ENCODE results near the gene SAMD3. TPM values are rescaled to one million over a fixed set of nuclear protein-coding genes. Genes with fewer than 3 reads are reported as not detected.
"Not testable (repeated sequence)": the region's sequence is repeated elsewhere in the genome, so short reads cannot be mapped to it uniquely, and the experiment has no call there.

The SAMD3 gene
- total and polyA plus RNA-seq, 4 donors: 0.08 to 4.3 (median 1.2) TPM

DNA sequence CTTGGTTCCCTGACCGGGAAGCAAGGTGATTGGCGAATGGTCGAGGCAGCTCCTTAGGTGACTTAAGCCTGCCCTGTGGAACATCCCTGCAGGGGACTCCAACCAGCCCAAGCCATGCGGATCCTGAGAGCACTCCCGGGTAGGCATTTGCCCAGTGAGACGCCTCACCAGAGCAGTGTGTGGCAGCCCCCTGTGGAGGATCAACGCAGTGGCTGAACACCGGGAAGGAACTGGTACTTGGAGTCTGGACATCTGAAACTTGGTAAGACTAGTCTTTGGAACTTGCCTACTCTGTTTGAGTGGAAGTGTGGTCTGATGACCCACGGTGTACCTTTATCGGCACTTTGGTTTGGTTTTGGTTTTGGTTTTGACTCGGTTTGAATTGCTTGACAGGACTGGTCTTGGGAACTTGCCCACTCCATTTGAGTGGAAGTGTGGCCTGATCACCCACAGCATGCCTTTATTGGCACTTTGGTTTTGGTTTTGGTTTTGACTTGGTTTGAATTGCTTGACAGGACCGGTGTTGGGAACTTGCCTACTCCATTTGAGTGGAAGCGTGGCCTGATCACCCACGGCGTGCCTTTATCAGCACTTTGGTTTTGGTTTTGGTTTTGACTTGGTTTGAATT is 38.0 kb upstream of the SAMD3 start:
- not testable (repeated sequence) for H3K27me3 ChIP-seq (ENCODE audit: control insufficient read depth in 4 of 4, insufficient read depth in 4 of 4, low read length in 3 of 4); H3K4me3 ChIP-seq (ENCODE audit: low read depth in 1 of 3, low read length in 3 of 3); H3K36me3 ChIP-seq (ENCODE audit: control insufficient read depth in 4 of 4, insufficient read depth in 3 of 4, low read depth in 1 of 4, low read length in 3 of 4); H3K9ac ChIP-seq (ENCODE audit: low read depth in 1 of 2, low read length in 2 of 2); H3K9me3 ChIP-seq (ENCODE audit: control insufficient read depth in 4 of 4, low read length in 3 of 4); H3K4me1 ChIP-seq (ENCODE audit: control insufficient read depth in 4 of 4, insufficient read depth in 4 of 4, low read length in 3 of 4); DNase-seq (ENCODE audit: low spot score); H3K27ac ChIP-seq (ENCODE audit: low read depth in 1 of 2, low read length in 2 of 2)
- WGBS: 89% methylated on average over 15 of the region's 15 CpGs

DNA sequence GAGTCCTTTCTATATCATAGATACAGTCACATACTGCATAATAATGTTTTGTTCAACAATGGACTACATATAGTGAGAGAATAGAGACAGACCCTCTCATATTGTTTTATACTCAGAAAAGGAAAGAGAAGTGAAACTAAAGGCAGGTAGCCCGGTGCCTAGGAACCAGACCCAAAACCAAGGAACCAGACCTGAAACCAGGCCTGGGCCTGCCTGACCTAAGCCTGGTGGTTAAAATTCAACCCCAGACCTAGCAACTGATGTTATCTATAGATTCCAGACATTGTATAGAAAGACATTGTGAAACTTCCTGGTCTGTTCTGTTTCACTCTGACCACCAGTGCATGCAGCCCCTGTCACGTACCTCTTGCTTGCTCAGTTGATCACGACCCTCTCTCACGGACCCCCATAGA is 37.3 kb upstream of the SAMD3 start:
- DNase-seq (ENCODE audit: low spot score); H3K9ac ChIP-seq (ENCODE audit: low read depth in 1 of 2, low read length in 2 of 2); H3K4me3 ChIP-seq (ENCODE audit: low read depth in 1 of 3, low read length in 3 of 3); H3K36me3 ChIP-seq (ENCODE audit: control insufficient read depth in 4 of 4, insufficient read depth in 3 of 4, low read depth in 1 of 4, low read length in 3 of 4); H3K27me3 ChIP-seq (ENCODE audit: control insufficient read depth in 4 of 4, insufficient read depth in 4 of 4, low read length in 3 of 4); H3K27ac ChIP-seq (ENCODE audit: low read depth in 1 of 2, low read length in 2 of 2); H3K9me3 ChIP-seq (ENCODE audit: control insufficient read depth in 4 of 4, low read length in 3 of 4); H3K4me1 ChIP-seq (ENCODE audit: control insufficient read depth in 4 of 4, insufficient read depth in 4 of 4, low read length in 3 of 4): not testable (repeated sequence)
- WGBS: 77% methylated on average over 4 of the region's 4 CpGs

DNA sequence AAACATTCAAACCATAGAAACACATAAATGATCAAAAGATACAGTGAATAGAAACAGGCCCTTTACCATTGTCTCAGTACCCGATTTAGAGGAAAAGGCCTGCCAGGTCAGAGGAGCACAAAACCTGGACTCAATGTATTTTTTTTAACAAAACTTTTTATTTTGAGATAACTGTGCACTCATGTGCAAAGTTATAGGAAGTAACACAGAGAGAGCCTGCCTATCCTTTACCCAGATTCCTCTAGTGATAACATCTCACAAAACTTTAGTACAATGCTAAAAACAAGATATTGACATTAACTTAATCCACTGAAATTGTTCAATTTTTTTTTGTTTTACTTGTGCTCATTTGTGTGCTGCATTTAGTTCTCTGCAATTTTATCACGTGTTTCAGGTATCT is 36.8 kb upstream of the SAMD3 start:
- Histone ChIP-seq H3K9ac (ENCODE audit: low read depth in 1 of 2, low read length in 2 of 2) (no peak overlapping the region), H3K27ac (ENCODE audit: low read depth in 1 of 2, low read length in 2 of 2) (no peak overlapping the region), H3K36me3 (ENCODE audit: control insufficient read depth in 4 of 4, insufficient read depth in 3 of 4, low read depth in 1 of 4, low read length in 3 of 4) (no peaks in the 10 kb centered on the region), H3K9me3 (ENCODE audit: control insufficient read depth in 4 of 4, low read length in 3 of 4) (no peaks in the 10 kb centered on the region), H3K27me3 (ENCODE audit: control insufficient read depth in 4 of 4, insufficient read depth in 4 of 4, low read length in 3 of 4) (no peaks in the 10 kb centered on the region), H3K4me3 (ENCODE audit: low read depth in 1 of 3, low read length in 3 of 3) (no peak overlapping the region), H3K4me1 (ENCODE audit: control insufficient read depth in 4 of 4, insufficient read depth in 4 of 4, low read length in 3 of 4) (no peaks in the 10 kb centered on the region)
- TF ChIP-seq YY1 (IDR thresholded peaks at IDR 0.05): no peak
- TF ChIP-seq, protein P1, sequence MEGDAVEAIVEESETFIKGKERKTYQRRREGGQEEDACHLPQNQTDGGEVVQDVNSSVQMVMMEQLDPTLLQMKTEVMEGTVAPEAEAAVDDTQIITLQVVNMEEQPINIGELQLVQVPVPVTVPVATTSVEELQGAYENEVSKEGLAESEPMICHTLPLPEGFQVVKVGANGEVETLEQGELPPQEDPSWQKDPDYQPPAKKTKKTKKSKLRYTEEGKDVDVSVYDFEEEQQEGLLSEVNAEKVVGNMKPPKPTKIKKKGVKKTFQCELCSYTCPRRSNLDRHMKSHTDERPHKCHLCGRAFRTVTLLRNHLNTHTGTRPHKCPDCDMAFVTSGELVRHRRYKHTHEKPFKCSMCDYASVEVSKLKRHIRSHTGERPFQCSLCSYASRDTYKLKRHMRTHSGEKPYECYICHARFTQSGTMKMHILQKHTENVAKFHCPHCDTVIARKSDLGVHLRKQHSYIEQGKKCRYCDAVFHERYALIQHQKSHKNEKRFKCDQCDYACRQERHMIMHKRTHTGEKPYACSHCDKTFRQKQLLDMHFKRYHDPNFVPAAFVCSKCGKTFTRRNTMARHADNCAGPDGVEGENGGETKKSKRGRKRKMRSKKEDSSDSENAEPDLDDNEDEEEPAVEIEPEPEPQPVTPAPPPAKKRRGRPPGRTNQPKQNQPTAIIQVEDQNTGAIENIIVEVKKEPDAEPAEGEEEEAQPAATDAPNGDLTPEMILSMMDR (IDR thresholded peaks at IDR 0.05; ENCODE audit: low read depth, low read length, missing input control): no peak
- TF ChIP-seq NR2F2 (IDR thresholded peaks at IDR 0.05): no peak
- TF ChIP-seq, protein P2, sequence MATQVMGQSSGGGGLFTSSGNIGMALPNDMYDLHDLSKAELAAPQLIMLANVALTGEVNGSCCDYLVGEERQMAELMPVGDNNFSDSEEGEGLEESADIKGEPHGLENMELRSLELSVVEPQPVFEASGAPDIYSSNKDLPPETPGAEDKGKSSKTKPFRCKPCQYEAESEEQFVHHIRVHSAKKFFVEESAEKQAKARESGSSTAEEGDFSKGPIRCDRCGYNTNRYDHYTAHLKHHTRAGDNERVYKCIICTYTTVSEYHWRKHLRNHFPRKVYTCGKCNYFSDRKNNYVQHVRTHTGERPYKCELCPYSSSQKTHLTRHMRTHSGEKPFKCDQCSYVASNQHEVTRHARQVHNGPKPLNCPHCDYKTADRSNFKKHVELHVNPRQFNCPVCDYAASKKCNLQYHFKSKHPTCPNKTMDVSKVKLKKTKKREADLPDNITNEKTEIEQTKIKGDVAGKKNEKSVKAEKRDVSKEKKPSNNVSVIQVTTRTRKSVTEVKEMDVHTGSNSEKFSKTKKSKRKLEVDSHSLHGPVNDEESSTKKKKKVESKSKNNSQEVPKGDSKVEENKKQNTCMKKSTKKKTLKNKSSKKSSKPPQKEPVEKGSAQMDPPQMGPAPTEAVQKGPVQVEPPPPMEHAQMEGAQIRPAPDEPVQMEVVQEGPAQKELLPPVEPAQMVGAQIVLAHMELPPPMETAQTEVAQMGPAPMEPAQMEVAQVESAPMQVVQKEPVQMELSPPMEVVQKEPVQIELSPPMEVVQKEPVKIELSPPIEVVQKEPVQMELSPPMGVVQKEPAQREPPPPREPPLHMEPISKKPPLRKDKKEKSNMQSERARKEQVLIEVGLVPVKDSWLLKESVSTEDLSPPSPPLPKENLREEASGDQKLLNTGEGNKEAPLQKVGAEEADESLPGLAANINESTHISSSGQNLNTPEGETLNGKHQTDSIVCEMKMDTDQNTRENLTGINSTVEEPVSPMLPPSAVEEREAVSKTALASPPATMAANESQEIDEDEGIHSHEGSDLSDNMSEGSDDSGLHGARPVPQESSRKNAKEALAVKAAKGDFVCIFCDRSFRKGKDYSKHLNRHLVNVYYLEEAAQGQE (IDR thresholded peaks at IDR 0.05): no peak
- no peak for TF ChIP-seq EGR1 (IDR thresholded peaks at IDR 0.05; ENCODE audit: low read depth in 2 of 2)
- TF ChIP-seq GABPA (IDR thresholded peaks at IDR 0.05 in 1 of 2, conservative IDR thresholded peaks at IDR 0.05 in 1 of 2): no peak
- TF ChIP-seq, protein P3, sequence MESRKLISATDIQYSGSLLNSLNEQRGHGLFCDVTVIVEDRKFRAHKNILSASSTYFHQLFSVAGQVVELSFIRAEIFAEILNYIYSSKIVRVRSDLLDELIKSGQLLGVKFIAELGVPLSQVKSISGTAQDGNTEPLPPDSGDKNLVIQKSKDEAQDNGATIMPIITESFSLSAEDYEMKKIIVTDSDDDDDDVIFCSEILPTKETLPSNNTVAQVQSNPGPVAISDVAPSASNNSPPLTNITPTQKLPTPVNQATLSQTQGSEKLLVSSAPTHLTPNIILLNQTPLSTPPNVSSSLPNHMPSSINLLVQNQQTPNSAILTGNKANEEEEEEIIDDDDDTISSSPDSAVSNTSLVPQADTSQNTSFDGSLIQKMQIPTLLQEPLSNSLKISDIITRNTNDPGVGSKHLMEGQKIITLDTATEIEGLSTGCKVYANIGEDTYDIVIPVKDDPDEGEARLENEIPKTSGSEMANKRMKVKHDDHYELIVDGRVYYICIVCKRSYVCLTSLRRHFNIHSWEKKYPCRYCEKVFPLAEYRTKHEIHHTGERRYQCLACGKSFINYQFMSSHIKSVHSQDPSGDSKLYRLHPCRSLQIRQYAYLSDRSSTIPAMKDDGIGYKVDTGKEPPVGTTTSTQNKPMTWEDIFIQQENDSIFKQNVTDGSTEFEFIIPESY (IDR thresholded peaks at IDR 0.05): no peak
- TF ChIP-seq HNF4G (IDR thresholded peaks at IDR 0.05): no peak
- no peak for TF ChIP-seq FOXA1 (IDR thresholded peaks at IDR 0.05)
- no peak for TF ChIP-seq TAF1 (conservative IDR thresholded peaks at IDR 0.05)
- no peak for TF ChIP-seq RXRA (IDR thresholded peaks at IDR 0.05)
- TF ChIP-seq HNF4A (conservative IDR thresholded peaks at IDR 0.05): no peak
- no peak for TF ChIP-seq RAD21 (IDR thresholded peaks at IDR 0.05)
- TF ChIP-seq, protein P4, sequence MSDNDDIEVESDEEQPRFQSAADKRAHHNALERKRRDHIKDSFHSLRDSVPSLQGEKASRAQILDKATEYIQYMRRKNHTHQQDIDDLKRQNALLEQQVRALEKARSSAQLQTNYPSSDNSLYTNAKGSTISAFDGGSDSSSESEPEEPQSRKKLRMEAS (IDR thresholded peaks at IDR 0.05): no peak
- no peak for TF ChIP-seq SP1 (IDR thresholded peaks at IDR 0.05)
- TF ChIP-seq FOXA2 (IDR thresholded peaks at IDR 0.05): no peak
- TF ChIP-seq, protein P5, sequence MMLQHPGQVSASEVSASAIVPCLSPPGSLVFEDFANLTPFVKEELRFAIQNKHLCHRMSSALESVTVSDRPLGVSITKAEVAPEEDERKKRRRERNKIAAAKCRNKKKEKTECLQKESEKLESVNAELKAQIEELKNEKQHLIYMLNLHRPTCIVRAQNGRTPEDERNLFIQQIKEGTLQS (IDR thresholded peaks at IDR 0.05): no peak
- WGBS: 76% methylated on average over 2 of the region's 2 CpGs
- DNase-seq (ENCODE audit: low spot score): no peak
